Astrocyte of the cerebellum (primary cell): ENCODE measurements around the gene AMBP.

Experiments used
- DNase-seq: peaks from one replicate; pipeline ENCODE4 v3.0.0-alpha.2; 2011; ENCODE audit warnings: low read depth
- H3K4me3 ChIP-seq: 2 replicates; pipeline ENCODE4 v1.5.1; 2011; ENCODE audit warnings: mild to moderate bottlenecking, low read depth, low read length, moderate library complexity
- CTCF ChIP-seq: IDR thresholded peaks from 2 replicates; pipeline ENCODE4 v1.5.1; 2012; ENCODE audit warnings: low read length, low read depth, moderate library complexity, mild to moderate bottlenecking; ENCODE audit errors: missing control alignments
- in situ Hi-C: cut with HindIII; loops from 2 replicates; pipeline ENCODE4 v1.10.0; 2017; ENCODE audit warnings: low sequenced_read_pairs

Gene AMBP

GRCh38 chr9:114112325-114112724 lies 34.2 kb upstream of the AMBP start:
- TF ChIP-seq CTCF: no peak
- DNase-seq: no peak
- in situ Hi-C loops: no loop called here
- H3K4me3 ChIP-seq: no peak overlapping the region

- no peak overlapping the region for H3K4me3 ChIP-seq
- in situ Hi-C loops: no loop called here
- TF ChIP-seq CTCF: no peak
- no peak for DNase-seq
Measured at GRCh38 chr9:114110180-114110579, 32.1 kb upstream of the AMBP start.

- DNase-seq: no peak
- H3K4me3 ChIP-seq: no peak overlapping the region
- in situ Hi-C loops: loop anchor here (5.0 kb wide), 2 partner anchors 43 to 168 kb away; no protein-coding TSS in a partner anchor
- TF ChIP-seq CTCF: no peak
Measured at GRCh38 chr9:114109124-114109523, 31.0 kb upstream of the AMBP start.

- no peak overlapping the region for H3K4me3 ChIP-seq
- TF ChIP-seq CTCF: peak; percentile 98
- DNase-seq: peak; percentile 55
- in situ Hi-C loops: loop anchor here (5.0 kb wide), 2 partner anchors 44 to 169 kb away; no protein-coding TSS in a partner anchor
Measured at GRCh38 chr9:114108016-114108833, 30.1 kb upstream of the AMBP start.

- no peak for TF ChIP-seq CTCF
- in situ Hi-C loops: loop anchor here (5.0 kb wide), 2 partner anchors 45 to 170 kb away; no protein-coding TSS in a partner anchor
- DNase-seq: no peak
- H3K4me3 ChIP-seq: no peak overlapping the region
Measured at GRCh38 chr9:114107286-114108001, 29.3 kb upstream of the AMBP start.

GRCh38 chr9:114105236-114105635 lies 27.1 kb upstream of the AMBP start:
- in situ Hi-C loops: loop anchor here (5.0 kb wide), 2 partner anchors 47 to 172 kb away; no protein-coding TSS in a partner anchor
- TF ChIP-seq CTCF: no peak
- H3K4me3 ChIP-seq: no peak overlapping the region
- no peak for DNase-seq
